Cardiac muscle cell (in vitro differentiated cells and primary cell): Measurements from ENCODE around the gene BRF1. TPM values are rescaled to one million over a fixed set of nuclear protein-coding genes. Genes with fewer than 3 reads are reported as not detected.
A peak's percentile ranks its signal among the peaks of the same experiment; 100 is the strongest.

Source experiments
- DNase-seq, 2 donors: peaks; one replicate each; pipeline versions ENCODE4 v3.0.0 to v3.0.0-alpha.2; 2010 to 2017; ENCODE audit warnings: low read depth in 1 of 2, low spot score in 1 of 2
- H3K27ac ChIP-seq: fragments of 200-600 bp; sonication (generic); 2 replicates; pipeline ENCODE4 v1.5.1; 2016
- H3K27me3 ChIP-seq: fragments of 200-600 bp; sonication (generic); 2 replicates; pipeline ENCODE4 v1.6.0; 2016; ENCODE audit warnings: control low read depth
- H3K36me3 ChIP-seq: fragments of 200-600 bp; sonication (generic); 2 replicates; pipeline ENCODE4 v1.5.1; 2016; ENCODE audit warnings: control low read depth
- H3K4me1 ChIP-seq: fragments of 200-600 bp; sonication (generic); 2 replicates; pipeline ENCODE4 v1.8.1; 2017; ENCODE audit warnings: low read depth, mild to moderate bottlenecking, mixed run types
- H3K4me3 ChIP-seq: fragments of 200-600 bp; sonication (generic); 2 replicates; pipeline ENCODE4 v1.5.1; 2016; ENCODE audit warnings: mild to moderate bottlenecking
- H3K9me3 ChIP-seq: fragments of 200-600 bp; sonication (generic); 2 replicates; pipeline ENCODE4 v1.5.1; 2017; ENCODE audit warnings: low read depth, mild to moderate bottlenecking, control low read depth
- polyA plus RNA-seq: library from polyadenylated mRNA; unstranded; fragments of >200 nt; fragmentation: Nextera tagmentation; extraction: Ambion mirVana; gene quantifications from 2 replicates; pipeline ENCODE4 v1.2.1, GENCODE V29; 2016
- total RNA-seq: library from RNA; depleted of rRNA; stranded (reverse); fragments of >200 nt; gene quantifications from 2 replicates; pipeline ENCODE4 v1.2.3, GENCODE V29; 2016
- TF ChIP-seq, protein P1 (sequence below): IDR thresholded peaks from 2 replicates; pipeline ENCODE4 v1.5.1; 2012; ENCODE audit warnings: low read depth, mild to moderate bottlenecking, low read length

Gene BRF1
- total and polyA plus RNA-seq, 2 experiments from 2014 or later, result 26.6 to 82.2 TPM

DNA sequence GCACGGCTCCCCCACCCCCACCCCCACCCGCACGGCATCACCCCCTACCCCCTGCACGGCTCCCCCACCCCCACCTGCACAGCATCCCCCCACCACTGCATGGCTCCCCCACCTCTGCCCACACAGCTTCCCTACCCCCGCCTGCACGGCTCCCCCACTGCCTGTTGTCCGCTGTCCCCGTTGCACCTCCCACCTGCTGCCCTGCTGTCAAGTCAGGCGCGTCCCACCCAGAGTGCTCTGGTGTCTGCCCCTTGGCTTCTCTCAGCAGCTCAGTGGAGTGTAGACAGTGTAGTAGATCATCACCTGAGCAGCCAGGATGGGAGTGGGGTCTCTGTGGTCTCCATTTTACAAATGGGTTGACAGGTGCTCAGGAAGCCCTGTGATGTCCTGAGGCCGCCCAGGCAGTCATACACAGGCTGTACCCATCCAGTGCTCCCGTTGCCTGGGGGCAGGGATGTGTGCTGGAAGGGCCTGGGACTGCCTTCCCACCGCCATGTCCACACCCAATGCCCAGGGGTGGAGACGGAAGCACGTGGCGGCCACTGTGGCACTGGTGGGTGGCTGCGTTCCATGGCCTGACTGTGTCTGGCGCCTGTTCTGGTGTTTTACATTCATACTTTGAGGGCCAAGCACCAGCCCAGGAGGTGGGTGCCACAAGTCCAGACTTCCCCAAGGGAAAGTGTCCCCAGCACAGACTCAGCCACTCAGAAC, 46.2 kb upstream of the BRF1 start:
- H3K27ac ChIP-seq, result no peak overlapping the region
- no peak for DNase-seq
- no peaks in the 10 kb centered on the region for H3K4me1 ChIP-seq
- H3K36me3 ChIP-seq, result no peaks in the 10 kb centered on the region
- H3K9me3 ChIP-seq, result no peaks in the 10 kb centered on the region
- TF ChIP-seq, protein P1, sequence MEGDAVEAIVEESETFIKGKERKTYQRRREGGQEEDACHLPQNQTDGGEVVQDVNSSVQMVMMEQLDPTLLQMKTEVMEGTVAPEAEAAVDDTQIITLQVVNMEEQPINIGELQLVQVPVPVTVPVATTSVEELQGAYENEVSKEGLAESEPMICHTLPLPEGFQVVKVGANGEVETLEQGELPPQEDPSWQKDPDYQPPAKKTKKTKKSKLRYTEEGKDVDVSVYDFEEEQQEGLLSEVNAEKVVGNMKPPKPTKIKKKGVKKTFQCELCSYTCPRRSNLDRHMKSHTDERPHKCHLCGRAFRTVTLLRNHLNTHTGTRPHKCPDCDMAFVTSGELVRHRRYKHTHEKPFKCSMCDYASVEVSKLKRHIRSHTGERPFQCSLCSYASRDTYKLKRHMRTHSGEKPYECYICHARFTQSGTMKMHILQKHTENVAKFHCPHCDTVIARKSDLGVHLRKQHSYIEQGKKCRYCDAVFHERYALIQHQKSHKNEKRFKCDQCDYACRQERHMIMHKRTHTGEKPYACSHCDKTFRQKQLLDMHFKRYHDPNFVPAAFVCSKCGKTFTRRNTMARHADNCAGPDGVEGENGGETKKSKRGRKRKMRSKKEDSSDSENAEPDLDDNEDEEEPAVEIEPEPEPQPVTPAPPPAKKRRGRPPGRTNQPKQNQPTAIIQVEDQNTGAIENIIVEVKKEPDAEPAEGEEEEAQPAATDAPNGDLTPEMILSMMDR, result no peak
- no peaks in the 10 kb centered on the region for H3K27me3 ChIP-seq
- H3K4me3 ChIP-seq, result no peak overlapping the region

DNA sequence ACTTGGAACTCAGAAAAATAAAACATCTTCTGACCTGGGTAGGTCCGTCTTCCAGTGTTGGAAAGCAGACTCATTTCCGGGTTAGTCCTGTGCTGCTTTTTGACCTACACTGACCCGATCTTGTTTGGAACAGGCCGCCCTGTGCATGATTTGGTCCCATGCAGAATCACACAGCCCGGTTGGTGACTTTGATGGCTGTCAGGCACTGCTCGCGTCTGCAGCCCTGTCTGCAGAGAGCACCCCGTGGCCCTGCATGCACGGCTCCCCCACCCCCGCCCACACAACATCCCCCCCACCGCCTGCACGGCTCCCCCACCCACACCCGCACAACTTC, 45.4 kb upstream of the BRF1 start:
- no peak for DNase-seq
- H3K4me1 ChIP-seq, result peaks cover 2% of the 10 kb centered on the region
- no peaks in the 10 kb centered on the region for H3K9me3 ChIP-seq
- no peak overlapping the region for H3K4me3 ChIP-seq
- no peaks in the 10 kb centered on the region for H3K27me3 ChIP-seq
- no peaks in the 10 kb centered on the region for H3K36me3 ChIP-seq
- TF ChIP-seq, protein P1, result no peak
- no peak overlapping the region for H3K27ac ChIP-seq

- DNase-seq, result peak in 1 of 2 donors; percentile 9
- Histone ChIP-seq H3K4me3 (no peak overlapping the region), H3K27ac (peak overlapping the region; percentile 53), H3K9me3 (no peaks in the 10 kb centered on the region), H3K4me1 (peaks cover 4% of the 10 kb centered on the region), H3K27me3 (no peaks in the 10 kb centered on the region), H3K36me3 (no peaks in the 10 kb centered on the region)
- TF ChIP-seq, protein P1, result no peak
These were observed 42.4 kb upstream of the BRF1 start for GRCh38 chr14:105343194-105343593.

DNA sequence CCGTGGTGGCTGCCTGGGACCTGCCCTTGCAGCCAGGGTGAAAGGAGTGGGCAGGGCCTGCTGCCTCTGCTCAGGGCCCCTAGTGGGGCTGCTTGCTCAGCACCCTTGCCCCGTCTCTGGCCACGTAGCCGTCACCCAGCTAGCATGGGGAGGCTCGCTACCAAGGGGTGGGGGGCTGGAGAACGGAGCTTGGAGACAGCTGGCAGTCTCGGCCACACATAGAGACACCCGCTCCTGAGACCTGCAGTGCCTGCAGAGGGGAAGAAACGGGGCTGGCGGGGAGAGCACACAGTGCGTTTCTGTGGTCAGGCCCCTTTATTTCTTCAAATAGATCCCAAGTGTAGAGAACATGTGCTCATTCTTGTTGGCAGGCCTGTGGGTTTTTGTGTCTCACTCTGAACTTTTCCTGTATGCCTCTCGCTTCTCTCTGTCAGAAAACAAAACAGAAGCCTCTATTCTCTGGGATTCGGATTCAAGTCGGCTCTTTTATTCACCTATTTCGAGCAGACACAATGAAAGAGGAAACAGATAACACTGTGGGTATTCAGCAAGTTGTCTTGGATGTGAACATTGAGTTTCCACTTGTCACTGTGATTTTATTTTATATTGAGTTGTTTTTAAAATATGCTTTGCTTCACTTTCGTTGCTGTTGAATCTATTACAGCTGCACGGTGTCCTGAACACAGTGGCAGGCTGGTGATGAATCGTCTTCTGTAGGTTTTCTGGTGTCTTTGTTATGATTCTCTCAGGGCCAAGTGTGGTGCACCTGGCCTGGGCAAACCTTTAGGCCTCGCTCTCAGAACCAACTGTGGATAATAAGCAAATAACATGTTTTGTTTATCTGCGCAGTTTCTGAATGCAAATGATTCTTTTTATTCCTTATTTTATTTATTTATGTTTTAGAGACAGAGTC, 40.3 kb upstream of the BRF1 start:
- Histone ChIP-seq H3K27me3 (no peaks in the 10 kb centered on the region), H3K4me3 (no peak overlapping the region), H3K4me1 (peaks cover 4% of the 10 kb centered on the region), H3K36me3 (no peaks in the 10 kb centered on the region), H3K27ac (no peak overlapping the region), H3K9me3 (no peaks in the 10 kb centered on the region)
- DNase-seq, result no peak
- TF ChIP-seq, protein P1, result no peak

GRCh38 chr14:105337966-105338741, 37.4 kb upstream of the BRF1 start:
- Histone ChIP-seq H3K27ac (no peak overlapping the region), H3K4me1 (peaks cover 7% of the 10 kb centered on the region), H3K9me3 (no peaks in the 10 kb centered on the region), H3K27me3 (no peaks in the 10 kb centered on the region), H3K4me3 (no peak overlapping the region), H3K36me3 (no peaks in the 10 kb centered on the region)
- peak in 1 of 2 donors; percentile 56 for DNase-seq
- TF ChIP-seq, protein P1, result no peak
